Endodermal cell (in vitro differentiated cells): ENCODE data around the gene ZNF785. TPM values are rescaled to one million over a fixed set of nuclear protein-coding genes. Genes with fewer than 3 reads are reported as not detected.

Source experiments
- DNase-seq: peaks from one replicate; pipeline ENCODE4 v3.0.0-alpha.2; 2017
- H3K27ac ChIP-seq: 2 replicates; pipeline ENCODE4 v1.5.1; 2013; ENCODE audit warnings: mild to moderate bottlenecking, low read depth, low read length, moderate library complexity
- H3K27me3 ChIP-seq: 2 replicates; pipeline ENCODE4 v1.6.1; 2013; ENCODE audit warnings: mild to moderate bottlenecking, low read length, moderate library complexity; ENCODE audit not compliant: insufficient read depth, control insufficient read depth, poor library complexity, severe bottlenecking
- H3K36me3 ChIP-seq: 2 replicates; pipeline ENCODE4 v1.7.0; 2013; ENCODE audit warnings: mild to moderate bottlenecking, low read length, moderate library complexity; ENCODE audit not compliant: control insufficient read depth, insufficient read depth
- H3K4me1 ChIP-seq: one replicate; pipeline ENCODE4 v1.7.0; 2013; ENCODE audit warnings: low read length; ENCODE audit not compliant: control insufficient read depth, insufficient read depth
- H3K4me3 ChIP-seq: 2 replicates; pipeline ENCODE4 v1.5.1; 2013; ENCODE audit warnings: mild to moderate bottlenecking, low read length, moderate library complexity
- H3K9ac ChIP-seq: 2 replicates; pipeline ENCODE4 v1.6.1; 2013; ENCODE audit warnings: mild to moderate bottlenecking, low read length, moderate library complexity; ENCODE audit not compliant: poor library complexity, severe bottlenecking; ENCODE audit errors: extremely low read depth
- H3K9me3 ChIP-seq: 2 replicates; pipeline ENCODE4 v1.6.1; 2013; ENCODE audit warnings: mild to moderate bottlenecking, low read length, moderate library complexity; ENCODE audit not compliant: control insufficient read depth
- H3K27ac Mint-ChIP-seq: 2 replicates; pipeline ENCODE4 v1.8.0; 2020; ENCODE audit warnings: mixed read lengths
- H3K27me3 Mint-ChIP-seq: 2 replicates; pipeline ENCODE4 v1.8.0; 2021; ENCODE audit warnings: mild to moderate bottlenecking, mixed read lengths; ENCODE audit not compliant: insufficient read depth
- H3K36me3 Mint-ChIP-seq: 2 replicates; pipeline ENCODE4 v1.8.0; 2020; ENCODE audit warnings: low read depth, mixed read lengths
- H3K4me1 Mint-ChIP-seq: 2 replicates; pipeline ENCODE4 v1.8.0; 2020; ENCODE audit warnings: mixed read lengths
- H3K4me3 Mint-ChIP-seq: 2 replicates; pipeline ENCODE4 v1.8.0; 2020; ENCODE audit warnings: mild to moderate bottlenecking, moderate library complexity, mixed read lengths
- H3K9me3 Mint-ChIP-seq: 2 replicates; pipeline ENCODE4 v1.8.0; 2020; ENCODE audit warnings: mild to moderate bottlenecking, mixed read lengths
- WGBS, 2 experiments: methylation state at CpG; one replicate each; pipeline versions ENCODE4 v1.1.5 to v1.1.7; 2013; ENCODE audit warnings: missing lambda C conversion rate in 2 of 2, mixed read lengths in 1 of 2; ENCODE audit not compliant: insufficient coverage in 1 of 2, insufficient read length in 1 of 2; 5-methylcytosine and 5-hydroxymethylcytosine counted together
- total RNA-seq, 2 donors: library from RNA; stranded (reverse); fragmentation: NEBNext Ultra II Directional in 1 of 2; extraction: Animal tissue kit (Norgen Biotek cat#: 25700) in 1 of 2; gene quantifications; 2 replicates in 1 of 2; 3 replicates in 1 of 2; pipeline ENCODE4 v1.2.1, GENCODE V29; 2021
- TF ChIP-seq, protein P1 (sequence below): fragments of 200-600 bp; sonication (generic); conservative IDR thresholded peaks from 2 replicates; pipeline ENCODE4 v1.5.0; 2021; ENCODE audit warnings: antibody characterized with exemption, mild to moderate bottlenecking

ZNF785 gene
- total RNA-seq, 2 donors from 2014 or later = 22.5 to 24.0 TPM

DNA sequence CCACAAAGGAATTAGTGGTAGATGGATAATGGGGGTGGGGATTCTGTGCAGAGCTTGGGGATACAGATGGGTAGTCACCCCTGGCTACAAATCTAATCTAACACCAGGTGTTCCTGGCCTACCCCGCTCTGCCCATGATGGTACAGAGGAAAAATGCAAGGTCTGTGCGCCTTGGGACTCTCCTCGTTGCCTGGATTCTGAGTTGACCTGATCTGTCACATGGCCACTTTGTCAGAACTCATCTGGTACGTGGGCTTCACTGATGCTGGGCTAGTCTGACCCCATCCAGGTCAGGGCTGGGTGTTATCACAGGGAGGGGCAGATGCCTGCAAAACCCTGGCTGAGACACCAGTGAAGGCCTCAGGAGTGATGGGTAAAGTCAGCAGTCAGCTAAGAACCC lies 32.5 kb downstream of the ZNF785 start:
- Mint-ChIP-seq H3K27ac (peak overlapping the region; percentile 18), H3K4me3 (no peak overlapping the region), H3K36me3 (peaks cover 35% of the 10 kb centered on the region), H3K27me3 (no peaks in the 10 kb centered on the region), H3K9me3 (peaks cover 9% of the 10 kb centered on the region), H3K4me1 (peaks cover 31% of the 10 kb centered on the region)
- TF ChIP-seq, protein P1, sequence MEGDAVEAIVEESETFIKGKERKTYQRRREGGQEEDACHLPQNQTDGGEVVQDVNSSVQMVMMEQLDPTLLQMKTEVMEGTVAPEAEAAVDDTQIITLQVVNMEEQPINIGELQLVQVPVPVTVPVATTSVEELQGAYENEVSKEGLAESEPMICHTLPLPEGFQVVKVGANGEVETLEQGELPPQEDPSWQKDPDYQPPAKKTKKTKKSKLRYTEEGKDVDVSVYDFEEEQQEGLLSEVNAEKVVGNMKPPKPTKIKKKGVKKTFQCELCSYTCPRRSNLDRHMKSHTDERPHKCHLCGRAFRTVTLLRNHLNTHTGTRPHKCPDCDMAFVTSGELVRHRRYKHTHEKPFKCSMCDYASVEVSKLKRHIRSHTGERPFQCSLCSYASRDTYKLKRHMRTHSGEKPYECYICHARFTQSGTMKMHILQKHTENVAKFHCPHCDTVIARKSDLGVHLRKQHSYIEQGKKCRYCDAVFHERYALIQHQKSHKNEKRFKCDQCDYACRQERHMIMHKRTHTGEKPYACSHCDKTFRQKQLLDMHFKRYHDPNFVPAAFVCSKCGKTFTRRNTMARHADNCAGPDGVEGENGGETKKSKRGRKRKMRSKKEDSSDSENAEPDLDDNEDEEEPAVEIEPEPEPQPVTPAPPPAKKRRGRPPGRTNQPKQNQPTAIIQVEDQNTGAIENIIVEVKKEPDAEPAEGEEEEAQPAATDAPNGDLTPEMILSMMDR = no peak
- Histone ChIP-seq H3K9me3 (peaks cover 4% of the 10 kb centered on the region), H3K9ac (no peak overlapping the region), H3K36me3 (peaks cover 33% of the 10 kb centered on the region), H3K4me1 (peaks cover 10% of the 10 kb centered on the region), H3K27ac (no peak overlapping the region), H3K27me3 (no peaks in the 10 kb centered on the region), H3K4me3 (no peak overlapping the region)
- 93 to 95% methylated on average over 3 to 4 of the region's 4 CpGs for WGBS, 2 experiments
- DNase-seq = no peak

DNA sequence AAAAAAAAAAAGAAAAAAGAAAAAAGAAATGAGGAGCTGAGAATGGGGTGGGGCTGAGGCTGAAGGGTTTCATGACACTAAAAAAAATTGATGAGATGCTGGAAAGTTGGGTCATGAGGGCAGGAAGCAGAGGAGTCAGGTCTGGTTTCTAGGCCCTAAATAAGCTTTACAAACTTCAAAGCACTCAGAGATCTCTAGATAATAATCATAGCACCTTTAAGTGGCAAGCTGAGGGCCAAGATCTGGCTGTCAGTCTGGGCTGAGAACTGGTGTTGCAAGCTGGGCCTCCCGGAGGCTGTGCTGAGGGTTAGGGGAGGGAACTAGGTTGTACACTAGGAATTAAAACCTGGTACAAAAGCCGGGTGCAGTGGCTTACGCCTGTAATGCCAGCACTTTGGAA lies 33.7 kb downstream of the ZNF785 start:
- TF ChIP-seq, protein P1 = no peak
- Histone ChIP-seq H3K9me3 (peaks cover 8% of the 10 kb centered on the region), H3K36me3 (peaks cover 33% of the 10 kb centered on the region), H3K27ac (no peak overlapping the region), H3K27me3 (no peaks in the 10 kb centered on the region), H3K9ac (no peak overlapping the region), H3K4me3 (no peak overlapping the region), H3K4me1 (peaks cover 10% of the 10 kb centered on the region)
- Mint-ChIP-seq H3K4me1 (peaks cover 31% of the 10 kb centered on the region), H3K4me3 (no peak overlapping the region), H3K27ac (no peak overlapping the region), H3K36me3 (peaks cover 38% of the 10 kb centered on the region), H3K9me3 (peaks cover 20% of the 10 kb centered on the region), H3K27me3 (no peaks in the 10 kb centered on the region)
- DNase-seq = no peak
- WGBS, 2 experiments = 87 to 92% methylated on average over 3 of the region's 3 CpGs

DNA sequence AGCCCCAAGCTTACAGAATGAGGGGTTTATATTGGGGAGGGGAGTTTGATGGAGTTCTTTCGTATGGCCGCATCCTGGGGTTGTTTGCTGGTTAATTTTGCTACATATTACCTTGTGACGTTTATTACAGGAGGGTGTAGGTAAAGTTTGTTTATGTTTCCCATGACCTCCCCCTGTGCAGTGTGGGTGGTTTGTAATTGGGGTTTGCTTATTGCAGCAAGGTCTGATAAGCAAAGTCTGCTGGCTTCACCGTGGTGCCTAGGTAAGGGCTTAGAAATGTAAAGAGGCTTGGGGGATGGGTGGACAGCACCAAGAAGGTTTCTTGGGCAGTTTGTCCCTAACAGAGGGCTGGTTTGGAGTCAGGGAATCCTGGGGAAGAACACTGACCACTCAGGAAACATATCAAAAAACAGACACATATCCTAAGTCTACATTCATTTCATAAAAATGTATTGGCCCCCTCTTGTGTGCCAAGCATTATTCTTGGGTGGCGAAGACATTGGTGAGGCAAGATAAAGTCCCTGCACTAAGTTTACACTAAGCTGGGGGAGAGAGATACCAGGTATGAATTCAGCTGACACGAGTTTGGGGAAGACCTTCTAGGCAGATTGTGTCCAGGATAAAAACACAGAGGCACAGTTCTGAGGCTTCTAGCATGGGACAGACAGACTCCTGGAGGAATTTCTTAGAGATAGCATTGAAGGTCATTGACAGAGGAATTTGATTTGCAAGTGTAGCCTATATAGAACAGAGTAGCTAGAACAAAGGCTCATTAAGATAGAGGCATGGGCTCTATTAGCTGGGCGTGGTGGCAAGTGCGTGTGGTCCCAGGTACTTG lies 36.9 kb downstream of the ZNF785 start:
- no peak overlapping the region for H3K4me3 Mint-ChIP-seq

More for the DNA sequence above, 36.9 kb downstream of the ZNF785 start:
- Mint-ChIP-seq H3K36me3 (peaks cover 20% of the 10 kb centered on the region), H3K27ac (peak overlapping the region; percentile 56), H3K4me1 (peaks cover 30% of the 10 kb centered on the region), H3K9me3 (peaks cover 35% of the 10 kb centered on the region), H3K27me3 (no peaks in the 10 kb centered on the region)
- WGBS, 2 experiments = 82 to 89% methylated on average over 4 to 8 of the region's 8 CpGs
- Histone ChIP-seq H3K4me3 (no peak overlapping the region), H3K9ac (no peak overlapping the region), H3K36me3 (peaks cover 10% of the 10 kb centered on the region), H3K4me1 (peaks cover 13% of the 10 kb centered on the region), H3K27me3 (no peaks in the 10 kb centered on the region), H3K27ac (no peak overlapping the region), H3K9me3 (peaks cover 33% of the 10 kb centered on the region)
- TF ChIP-seq, protein P1 = no peak
- no peak for DNase-seq
